ENCODE data around the gene ITGB7. TPM values are rescaled to one million over a fixed set of nuclear protein-coding genes. Genes with fewer than 3 reads are reported as not detected.

The ITGB7 gene
- polyA plus RNA-seq, 1 donor (not counting 4 experiments of a cell fraction or from before 2014, with no cell fraction given), result 0.83 TPM

DNA sequence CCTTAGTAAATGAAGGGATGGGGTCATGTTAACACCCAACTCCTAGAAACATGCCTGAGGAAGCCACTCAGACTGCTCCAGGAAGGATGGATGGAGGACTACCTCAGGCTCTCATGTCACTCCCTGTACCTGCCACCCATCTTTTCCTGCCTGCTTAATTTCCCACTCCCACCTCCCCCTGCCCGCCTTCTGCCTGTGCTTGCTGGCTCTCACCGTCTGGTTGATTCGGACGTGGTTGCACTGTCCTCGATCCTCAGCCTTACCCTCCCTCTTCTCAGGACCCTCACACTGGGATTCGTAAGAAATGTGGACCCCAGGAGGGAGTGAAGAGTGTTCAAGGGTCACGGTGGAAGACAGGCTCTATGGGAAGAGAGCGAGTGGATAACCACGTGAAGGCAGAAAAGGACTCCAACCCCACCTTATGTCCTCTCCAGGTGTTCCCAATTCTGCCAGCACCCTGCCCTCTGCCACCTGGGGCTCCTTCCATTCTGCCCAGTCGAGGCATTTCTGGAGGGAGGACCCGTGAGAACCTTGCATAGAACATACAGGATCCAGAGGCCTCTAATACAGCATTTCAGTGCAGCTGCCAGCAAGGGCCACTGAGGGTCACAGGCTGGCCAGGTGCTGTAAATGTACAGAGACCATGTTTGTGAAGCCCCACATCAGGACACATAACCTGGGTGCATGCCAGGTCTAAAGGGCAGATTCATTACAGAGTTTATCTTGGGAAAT lies 12.9 kb downstream of the ITGB7 start:
- Histone ChIP-seq H3K27me3 (ENCODE audit: control insufficient read depth, extremely low read depth, insufficient read depth, low read length) (no peaks in the 10 kb centered on the region), H3K9me1 (ENCODE audit: control insufficient read depth, extremely low read depth, insufficient read depth, low read length) (no peaks in the 10 kb centered on the region), H2AFZ (ENCODE audit: control insufficient read depth, low read length) (no peak overlapping the region), H3K79me2 (ENCODE audit: control insufficient read depth, insufficient read depth, low read length) (no peaks in the 10 kb centered on the region), H3K9me3 (ENCODE audit: control insufficient read depth, low read depth, low read length) (no peaks in the 10 kb centered on the region), H4K20me1 (ENCODE audit: control insufficient read depth, extremely low read depth, insufficient read depth, low read length) (no peaks in the 10 kb centered on the region), H3K27ac (ENCODE audit: control insufficient read depth, insufficient read depth, low read length) (no peak overlapping the region), H3K9ac (ENCODE audit: control insufficient read depth, extremely low read depth, insufficient read depth, low read length) (no peak overlapping the region), H3K4me2 (ENCODE audit: control insufficient read depth, extremely low read depth, insufficient read depth, low read depth, low read length) (no peak overlapping the region), H3K4me3 (ENCODE audit: control insufficient read depth in 2 of 3, extremely low read depth in 1 of 3, insufficient read depth in 2 of 3, low read depth in 1 of 3, low read length in 3 of 3) (no peak overlapping the region), H3K4me1 (ENCODE audit: control insufficient read depth, extremely low read depth, insufficient read depth, low read length) (peaks cover 2% of the 10 kb centered on the region), H3K36me3 (ENCODE audit: control insufficient read depth in 2 of 2, extremely low read depth in 1 of 2, insufficient read depth in 2 of 2, low read length in 2 of 2) (peaks cover 0 to 3% of the 10 kb centered on the region in 2 experiments)
- TF ChIP-seq EZH2 (IDR thresholded peaks at IDR 0.05; ENCODE audit: low read length), result no peak
- TF ChIP-seq, protein P1, sequence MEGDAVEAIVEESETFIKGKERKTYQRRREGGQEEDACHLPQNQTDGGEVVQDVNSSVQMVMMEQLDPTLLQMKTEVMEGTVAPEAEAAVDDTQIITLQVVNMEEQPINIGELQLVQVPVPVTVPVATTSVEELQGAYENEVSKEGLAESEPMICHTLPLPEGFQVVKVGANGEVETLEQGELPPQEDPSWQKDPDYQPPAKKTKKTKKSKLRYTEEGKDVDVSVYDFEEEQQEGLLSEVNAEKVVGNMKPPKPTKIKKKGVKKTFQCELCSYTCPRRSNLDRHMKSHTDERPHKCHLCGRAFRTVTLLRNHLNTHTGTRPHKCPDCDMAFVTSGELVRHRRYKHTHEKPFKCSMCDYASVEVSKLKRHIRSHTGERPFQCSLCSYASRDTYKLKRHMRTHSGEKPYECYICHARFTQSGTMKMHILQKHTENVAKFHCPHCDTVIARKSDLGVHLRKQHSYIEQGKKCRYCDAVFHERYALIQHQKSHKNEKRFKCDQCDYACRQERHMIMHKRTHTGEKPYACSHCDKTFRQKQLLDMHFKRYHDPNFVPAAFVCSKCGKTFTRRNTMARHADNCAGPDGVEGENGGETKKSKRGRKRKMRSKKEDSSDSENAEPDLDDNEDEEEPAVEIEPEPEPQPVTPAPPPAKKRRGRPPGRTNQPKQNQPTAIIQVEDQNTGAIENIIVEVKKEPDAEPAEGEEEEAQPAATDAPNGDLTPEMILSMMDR (optimal IDR thresholded peaks at IDR 0.05 in 1 of 3, IDR thresholded peaks at IDR 0.05 in 1 of 3, conservative IDR thresholded peaks at IDR 0.05 in 1 of 3; ENCODE audit: extremely low read depth in 1 of 3, insufficient read depth in 2 of 3, low read length in 3 of 3), result no peak
- FAIRE-seq (no peak), DNase-seq (ENCODE audit: low read depth, low spot score) (no peak)
- dilution Hi-C loops (cut with MboI; ENCODE audit: extremely low pct_ligation_motif_present, low sequenced_read_pairs), result no loop called here

DNA sequence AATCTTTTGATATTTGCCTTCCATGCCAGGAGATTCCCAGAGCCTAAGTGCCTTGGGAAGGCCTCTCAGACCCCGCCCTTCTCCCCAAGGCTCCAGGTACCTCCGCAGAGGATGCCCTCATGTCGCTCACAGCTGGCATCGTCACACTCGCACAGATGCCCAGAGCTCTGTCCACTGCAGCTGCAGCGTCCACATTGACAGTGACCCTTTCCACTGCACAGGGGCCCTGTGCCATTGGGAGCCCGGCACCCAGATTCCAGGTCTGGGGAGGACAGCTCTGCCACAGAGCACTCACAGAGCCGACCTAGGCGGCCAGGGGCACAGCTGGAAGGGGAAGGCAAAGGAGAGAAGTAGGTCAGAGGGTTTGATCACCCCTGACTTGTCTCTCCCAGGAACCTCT lies 14.0 kb downstream of the ITGB7 start:
- peaks cover 5 to 7% of the 10 kb centered on the region in 2 experiments for H3K36me3 ChIP-seq (ENCODE audit: control insufficient read depth in 2 of 2, extremely low read depth in 1 of 2, insufficient read depth in 2 of 2, low read length in 2 of 2)
- FAIRE-seq, result no peak

More for the DNA sequence above, 14.0 kb downstream of the ITGB7 start:
- dilution Hi-C loops (cut with MboI; ENCODE audit: extremely low pct_ligation_motif_present, low sequenced_read_pairs), result no loop called here
- Histone ChIP-seq H3K79me2 (ENCODE audit: control insufficient read depth, insufficient read depth, low read length) (no peaks in the 10 kb centered on the region), H3K4me2 (ENCODE audit: control insufficient read depth, extremely low read depth, insufficient read depth, low read depth, low read length) (no peak overlapping the region), H3K9me1 (ENCODE audit: control insufficient read depth, extremely low read depth, insufficient read depth, low read length) (no peaks in the 10 kb centered on the region), H3K4me1 (ENCODE audit: control insufficient read depth, extremely low read depth, insufficient read depth, low read length) (peaks cover 2% of the 10 kb centered on the region), H3K9ac (ENCODE audit: control insufficient read depth, extremely low read depth, insufficient read depth, low read length) (no peak overlapping the region), H3K27ac (ENCODE audit: control insufficient read depth, insufficient read depth, low read length) (no peak overlapping the region), H3K4me3 (ENCODE audit: control insufficient read depth in 2 of 3, extremely low read depth in 1 of 3, insufficient read depth in 2 of 3, low read depth in 1 of 3, low read length in 3 of 3) (no peak overlapping the region), H4K20me1 (ENCODE audit: control insufficient read depth, extremely low read depth, insufficient read depth, low read length) (no peaks in the 10 kb centered on the region), H3K27me3 (ENCODE audit: control insufficient read depth, extremely low read depth, insufficient read depth, low read length) (no peaks in the 10 kb centered on the region), H3K9me3 (ENCODE audit: control insufficient read depth, low read depth, low read length) (no peaks in the 10 kb centered on the region), H2AFZ (ENCODE audit: control insufficient read depth, low read length) (no peak overlapping the region)
- DNase-seq (ENCODE audit: low read depth, low spot score), result no peak
- TF ChIP-seq, protein P1 (optimal IDR thresholded peaks at IDR 0.05 in 1 of 3, IDR thresholded peaks at IDR 0.05 in 1 of 3, conservative IDR thresholded peaks at IDR 0.05 in 1 of 3; ENCODE audit: extremely low read depth in 1 of 3, insufficient read depth in 2 of 3, low read length in 3 of 3), result no peak
- TF ChIP-seq EZH2 (IDR thresholded peaks at IDR 0.05; ENCODE audit: low read length), result no peak

Data from keratinocyte (primary cell).